ENCODE measurements around the gene TMC8. TPM values are rescaled to one million over a fixed set of nuclear protein-coding genes. Genes with fewer than 3 reads are reported as not detected.

Gene TMC8
- total RNA-seq, 4 donors from 2014 or later, result 10.0 to 66.8 (median 22.5) TPM

- Histone ChIP-seq H3K4me1 (peaks cover 9 to 70% (median 53%) of the 10 kb centered on the region in 4 donors), H3K27me3 (no peaks in the 10 kb centered on the region), H3K9me3 (no peaks in the 10 kb centered on the region), H3K27ac (peak overlapping the region; percentile 79 to 97 (median 88)), H3K36me3 (peaks cover 0 to 16% (median 0%) of the 10 kb centered on the region in 3 donors), H3K4me3 (peak overlapping the region in 2 of 4 donors; percentile 3 to 25)
- peak in 2 of 3 donors; percentile 67 to 76 for DNase-seq
- TF ChIP-seq POLR2A (IDR thresholded peaks at IDR 0.05), result peak in 1 of 2 donors; percentile 5
- no peak for TF ChIP-seq CTCF (IDR thresholded peaks at IDR 0.05)
These were observed 44.5 kb downstream of the TMC8 start for GRCh38 chr17:78174870-78175642.

GRCh38 chr17:78175643-78175981 lies 45.0 kb downstream of the TMC8 start:
- Histone ChIP-seq H3K27me3 (no peaks in the 10 kb centered on the region), H3K9me3 (no peaks in the 10 kb centered on the region), H3K4me3 (no peak overlapping the region), H3K4me1 (peaks cover 9 to 65% (median 52%) of the 10 kb centered on the region in 4 donors), H3K27ac (peak overlapping the region; percentile 79 to 97 (median 88)), H3K36me3 (peaks cover 0 to 14% (median 0%) of the 10 kb centered on the region in 3 donors)
- no peak for TF ChIP-seq CTCF (IDR thresholded peaks at IDR 0.05)
- no peak for TF ChIP-seq POLR2A (IDR thresholded peaks at IDR 0.05)
- DNase-seq, result no peak

GRCh38 chr17:78176548-78177025 lies 46.0 kb downstream of the TMC8 start:
- peaks cover 0 to 6% (median 0%) of the 10 kb centered on the region in 3 donors for H3K36me3 ChIP-seq
- H3K4me1 ChIP-seq, result peaks cover 9 to 55% (median 46%) of the 10 kb centered on the region in 4 donors
- H3K4me3 ChIP-seq, result no peak overlapping the region
- no peaks in the 10 kb centered on the region for H3K27me3 ChIP-seq
- peak overlapping the region in 1 of 4 donors; percentile 97 for H3K27ac ChIP-seq
- peak; percentile 89 to 95 (median 92) for TF ChIP-seq CTCF (IDR thresholded peaks at IDR 0.05)
- TF ChIP-seq POLR2A (IDR thresholded peaks at IDR 0.05), result no peak
- H3K9me3 ChIP-seq, result no peaks in the 10 kb centered on the region
- peak; percentile 83 to 92 (median 86) for DNase-seq

GRCh38 chr17:78179372-78179771 lies 48.8 kb downstream of the TMC8 start:
- DNase-seq, result peak in 1 of 3 donors; percentile 66

GRCh38 chr17:78180083-78180482 lies 49.5 kb downstream of the TMC8 start:
- Histone ChIP-seq H3K27ac (peak overlapping the region; percentile 59 to 80 (median 72)), H3K4me1 (peaks cover 0 to 32% (median 14%) of the 10 kb centered on the region in 4 donors), H3K4me3 (no peak overlapping the region), H3K36me3 (no peaks in the 10 kb centered on the region), H3K27me3 (no peaks in the 10 kb centered on the region), H3K9me3 (no peaks in the 10 kb centered on the region)
- TF ChIP-seq POLR2A (IDR thresholded peaks at IDR 0.05) (no peak), CTCF (IDR thresholded peaks at IDR 0.05) (no peak)
- no peak for DNase-seq

More at GRCh38 chr17:78179372-78179771, 48.8 kb downstream of the TMC8 start:
- no peaks in the 10 kb centered on the region for H3K9me3 ChIP-seq
- no peaks in the 10 kb centered on the region for H3K36me3 ChIP-seq
- H3K27me3 ChIP-seq, result no peaks in the 10 kb centered on the region
- TF ChIP-seq CTCF (IDR thresholded peaks at IDR 0.05), result no peak
- TF ChIP-seq POLR2A (IDR thresholded peaks at IDR 0.05), result no peak
- peak overlapping the region; percentile 59 to 80 (median 72) for H3K27ac ChIP-seq
- H3K4me3 ChIP-seq, result no peak overlapping the region
- H3K4me1 ChIP-seq, result peaks cover 0 to 32% (median 21%) of the 10 kb centered on the region in 4 donors

All from Peyer's patch (tissue), 4 donors.